Aortic smooth muscle cell (primary cell): ENCODE data around the gene PGM5. TPM values are rescaled to one million over a fixed set of nuclear protein-coding genes. Genes with fewer than 3 reads are reported as not detected.

Experiments
- total RNA-seq: library from RNA; depleted of rRNA; stranded (reverse); fragments of >200 nt; gene quantifications from 2 replicates; pipeline ENCODE4 v1.2.3, GENCODE V29; 2014

Gene PGM5
- 47.8 and 66.7 TPM in 2 replicates for total RNA-seq

DNA sequence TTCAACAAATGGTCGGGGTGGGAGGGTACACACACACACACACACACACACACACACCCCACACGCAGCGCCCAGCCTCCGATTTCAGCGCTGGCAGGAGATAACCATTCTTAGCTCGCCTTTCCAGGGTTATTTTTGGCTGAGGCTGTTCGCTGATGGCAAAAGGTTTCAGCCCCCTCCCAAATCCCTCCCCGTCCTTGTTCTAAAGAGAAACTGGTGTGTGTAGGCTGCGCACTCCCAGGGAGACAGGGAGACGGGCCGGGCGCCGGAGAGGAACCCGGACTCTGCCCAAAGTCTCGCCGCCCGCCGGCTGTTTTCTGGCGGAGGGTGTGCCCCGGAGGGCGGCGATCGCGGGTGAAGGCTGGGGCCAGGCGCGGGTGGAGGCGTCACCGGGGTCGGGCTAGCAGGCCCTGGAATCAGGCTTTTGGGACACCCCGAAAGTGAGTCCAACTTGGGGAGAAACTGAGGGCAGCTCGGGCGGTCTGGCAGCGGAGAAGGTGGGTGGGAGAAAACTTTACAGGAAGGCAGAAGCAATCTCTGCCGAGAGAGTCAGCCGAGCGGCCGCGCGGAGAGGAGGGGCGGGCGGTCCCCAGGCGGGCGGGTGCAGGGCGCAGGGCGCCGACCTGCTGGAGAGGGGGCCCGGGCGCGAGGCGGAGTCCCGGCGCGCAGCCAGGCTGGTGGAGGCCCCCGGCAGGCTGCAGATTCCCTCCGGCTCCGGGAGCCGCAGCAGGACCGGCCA lies at the start of gene PGM5:
Gene PGM5, plus strand, starts transcription at position 232 of the 739 bp plus-strand sequence. CDS start 517 bp downstream, outside the sequence.

GRCh38 chr9:68540712-68541535 lies 184.5 kb downstream of the PGM5 start, which contains the start of gene TMEM252:
TSS of gene TMEM252 (minus strand) at chr9:68540883. CDS start at chr9:68540814, 69 bp downstream.

Other genes starting within 250 kb of the PGM5 start
- 25.4 and 32.5 TPM in 2 replicates for gene ZNG1C, start 114.6 kb upstream of the PGM5 start, total RNA-seq
- gene FOXD4L3, start 53.7 kb upstream of the PGM5 start, total RNA-seq: 0.13 TPM in 1 of 2 replicates, not detected in the other
- not detected in 2 replicates for gene TMEM252, start 184.3 kb downstream of the PGM5 start, total RNA-seq